ENCODE data around the gene PTCSC3.

PTCSC3 gene

DNA sequence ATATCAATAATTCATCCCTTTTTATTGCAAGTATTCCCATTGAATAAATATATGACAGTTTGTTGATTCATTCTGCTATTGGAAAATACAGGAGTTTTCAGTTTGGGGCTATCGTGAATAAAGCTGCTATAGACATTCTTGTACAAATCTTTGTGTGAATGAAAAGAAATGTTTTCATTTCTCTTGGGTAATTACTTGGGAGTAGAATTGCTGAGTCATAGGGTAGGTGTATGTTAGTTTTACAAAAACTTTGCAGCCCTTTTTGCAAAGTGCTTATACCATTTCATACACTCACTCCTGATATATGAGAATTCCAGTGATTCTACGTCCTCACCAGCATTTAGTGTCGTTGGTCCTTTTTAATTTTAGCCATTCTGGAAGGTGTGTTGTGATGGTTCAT, 6.9 kb upstream of the PTCSC3 start:
- TF ChIP-seq, protein P1, sequence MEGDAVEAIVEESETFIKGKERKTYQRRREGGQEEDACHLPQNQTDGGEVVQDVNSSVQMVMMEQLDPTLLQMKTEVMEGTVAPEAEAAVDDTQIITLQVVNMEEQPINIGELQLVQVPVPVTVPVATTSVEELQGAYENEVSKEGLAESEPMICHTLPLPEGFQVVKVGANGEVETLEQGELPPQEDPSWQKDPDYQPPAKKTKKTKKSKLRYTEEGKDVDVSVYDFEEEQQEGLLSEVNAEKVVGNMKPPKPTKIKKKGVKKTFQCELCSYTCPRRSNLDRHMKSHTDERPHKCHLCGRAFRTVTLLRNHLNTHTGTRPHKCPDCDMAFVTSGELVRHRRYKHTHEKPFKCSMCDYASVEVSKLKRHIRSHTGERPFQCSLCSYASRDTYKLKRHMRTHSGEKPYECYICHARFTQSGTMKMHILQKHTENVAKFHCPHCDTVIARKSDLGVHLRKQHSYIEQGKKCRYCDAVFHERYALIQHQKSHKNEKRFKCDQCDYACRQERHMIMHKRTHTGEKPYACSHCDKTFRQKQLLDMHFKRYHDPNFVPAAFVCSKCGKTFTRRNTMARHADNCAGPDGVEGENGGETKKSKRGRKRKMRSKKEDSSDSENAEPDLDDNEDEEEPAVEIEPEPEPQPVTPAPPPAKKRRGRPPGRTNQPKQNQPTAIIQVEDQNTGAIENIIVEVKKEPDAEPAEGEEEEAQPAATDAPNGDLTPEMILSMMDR (IDR thresholded peaks at IDR 0.05; ENCODE audit: low read depth, low read length, missing control alignments), result no peak
- no peak for DNase-seq (ENCODE audit: extremely low read depth, low read depth)
- H3K4me3 ChIP-seq (replicated peaks; ENCODE audit: low read depth, low read length), result no peak overlapping the region

DNA sequence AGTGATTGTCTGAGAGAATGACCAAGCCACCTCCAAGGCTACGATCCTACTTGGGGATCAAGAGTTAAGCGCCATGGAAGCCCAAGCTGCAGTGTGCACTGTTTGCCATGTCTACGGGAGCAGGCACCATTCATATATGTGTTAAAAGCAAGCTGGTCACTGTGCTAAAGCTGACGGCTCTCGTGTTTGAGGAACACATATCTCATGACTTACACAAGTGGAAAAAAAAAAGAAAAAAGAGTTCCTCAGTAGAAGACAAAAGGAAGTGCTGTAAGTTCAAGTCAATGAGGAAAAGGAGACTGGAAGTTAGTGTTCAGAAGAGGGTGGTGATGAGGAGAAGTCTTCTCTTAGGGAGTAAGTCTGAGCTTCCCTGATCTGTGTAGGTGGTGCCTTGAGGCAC, 4.9 kb upstream of the PTCSC3 start:
- no peak overlapping the region for H3K4me3 ChIP-seq (replicated peaks; ENCODE audit: low read depth, low read length)
- TF ChIP-seq, protein P1 (IDR thresholded peaks at IDR 0.05; ENCODE audit: low read depth, low read length, missing control alignments), result no peak
- no peak for DNase-seq (ENCODE audit: extremely low read depth, low read depth)

DNA sequence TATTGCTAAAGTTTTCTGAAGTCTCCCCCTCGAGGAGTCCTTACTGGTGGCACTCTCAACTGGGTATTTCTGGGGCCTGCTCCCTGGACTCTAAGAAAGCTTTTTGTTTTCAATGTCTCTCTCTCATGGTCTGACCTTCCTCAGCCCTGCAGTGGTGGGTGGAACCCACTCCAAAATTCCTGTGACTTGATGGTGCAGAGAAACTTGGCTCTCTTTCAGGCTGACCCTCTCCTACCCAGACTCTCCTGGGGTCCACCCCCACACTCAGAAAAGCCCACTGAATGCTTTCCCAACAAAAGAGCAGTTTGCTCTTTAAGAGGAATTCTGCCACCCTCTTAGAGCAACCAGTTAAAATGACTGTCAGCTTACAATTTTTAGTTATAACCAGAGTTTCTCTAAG, 967 bp upstream of the PTCSC3 start:
- no peak overlapping the region for H3K4me3 ChIP-seq (replicated peaks; ENCODE audit: low read depth, low read length)
- TF ChIP-seq, protein P1 (IDR thresholded peaks at IDR 0.05; ENCODE audit: low read depth, low read length, missing control alignments), result no peak
- DNase-seq (ENCODE audit: extremely low read depth, low read depth), result no peak

DNA sequence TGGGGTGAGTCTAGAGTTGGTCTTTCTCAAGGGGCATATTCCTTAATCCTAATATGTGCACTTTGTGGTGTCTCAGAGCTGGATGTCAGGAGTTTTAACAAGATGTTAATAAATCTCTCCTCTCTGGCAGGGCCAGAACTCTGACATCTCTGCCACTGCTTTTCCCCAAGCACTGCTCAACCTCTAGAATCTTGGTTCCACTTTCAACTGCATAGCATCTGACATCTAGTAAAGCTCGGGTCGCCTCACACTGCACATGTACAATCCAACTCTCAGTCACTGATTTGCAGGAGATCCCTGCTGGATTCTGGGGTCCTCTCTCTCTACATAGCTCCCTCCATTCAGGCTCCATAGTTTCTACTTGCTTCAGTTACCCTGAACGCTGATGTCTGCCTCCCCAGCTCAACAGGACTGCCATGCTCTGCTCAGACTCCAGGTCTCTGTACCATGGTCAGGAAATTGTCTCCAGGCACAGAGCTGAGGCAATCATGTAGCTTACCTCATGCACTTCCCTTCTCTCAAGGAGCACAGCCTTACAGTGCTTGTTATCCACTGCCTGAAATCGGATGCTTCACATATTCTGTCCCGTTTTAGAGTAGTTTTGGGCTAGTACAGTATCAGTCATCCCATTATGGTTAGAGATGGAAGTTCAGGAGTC, 1.6 kb downstream of the PTCSC3 start:
- no peak overlapping the region for H3K4me3 ChIP-seq (replicated peaks; ENCODE audit: low read depth, low read length)
- DNase-seq (ENCODE audit: extremely low read depth, low read depth), result no peak
- TF ChIP-seq, protein P1 (IDR thresholded peaks at IDR 0.05; ENCODE audit: low read depth, low read length, missing control alignments), result no peak

DNA sequence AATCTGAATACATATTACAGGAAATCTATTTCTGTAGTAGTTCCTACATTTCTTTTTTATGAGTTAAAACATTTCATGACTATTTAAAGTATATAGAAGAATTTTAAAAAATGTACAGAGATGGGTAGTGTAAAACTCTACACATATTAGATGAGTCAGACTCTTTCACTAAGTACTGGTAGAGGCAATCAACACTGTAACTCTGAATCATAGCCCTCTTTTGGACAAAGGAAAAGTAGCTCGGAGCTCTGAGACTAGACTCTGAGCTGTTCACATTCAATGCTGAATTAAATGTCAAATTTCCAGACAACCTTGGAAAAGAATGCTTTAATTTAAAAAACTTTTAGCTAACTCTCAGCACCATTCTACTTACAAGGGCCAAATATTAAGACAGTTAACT, 3.4 kb downstream of the PTCSC3 start:
- no peak for DNase-seq (ENCODE audit: extremely low read depth, low read depth)
- no peak overlapping the region for H3K4me3 ChIP-seq (replicated peaks; ENCODE audit: low read depth, low read length)
- TF ChIP-seq, protein P1 (IDR thresholded peaks at IDR 0.05; ENCODE audit: low read depth, low read length, missing control alignments), result no peak

DNA sequence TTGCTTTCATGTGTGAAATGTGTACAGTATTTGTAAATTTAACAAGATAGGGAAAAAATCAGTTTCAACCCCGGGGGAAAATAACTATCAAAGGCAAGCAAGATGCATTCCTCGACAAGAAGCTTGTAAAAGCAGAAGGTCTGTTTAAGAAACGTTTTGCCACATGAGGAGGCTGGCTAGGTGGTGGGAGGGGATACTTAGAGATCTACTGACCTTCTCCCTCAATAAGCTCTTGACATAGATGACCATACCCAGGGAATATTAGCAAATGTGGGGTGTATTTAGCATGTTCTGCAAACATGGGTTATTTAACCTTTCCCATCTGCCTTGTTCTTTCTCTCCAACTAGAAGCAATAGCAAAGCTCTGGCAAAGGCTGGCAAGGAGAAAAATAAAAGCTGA, 4.9 kb downstream of the PTCSC3 start:
- no peak overlapping the region for H3K4me3 ChIP-seq (replicated peaks; ENCODE audit: low read depth, low read length)
- DNase-seq (ENCODE audit: extremely low read depth, low read depth), result no peak
- TF ChIP-seq, protein P1 (IDR thresholded peaks at IDR 0.05; ENCODE audit: low read depth, low read length, missing control alignments), result no peak

DNA sequence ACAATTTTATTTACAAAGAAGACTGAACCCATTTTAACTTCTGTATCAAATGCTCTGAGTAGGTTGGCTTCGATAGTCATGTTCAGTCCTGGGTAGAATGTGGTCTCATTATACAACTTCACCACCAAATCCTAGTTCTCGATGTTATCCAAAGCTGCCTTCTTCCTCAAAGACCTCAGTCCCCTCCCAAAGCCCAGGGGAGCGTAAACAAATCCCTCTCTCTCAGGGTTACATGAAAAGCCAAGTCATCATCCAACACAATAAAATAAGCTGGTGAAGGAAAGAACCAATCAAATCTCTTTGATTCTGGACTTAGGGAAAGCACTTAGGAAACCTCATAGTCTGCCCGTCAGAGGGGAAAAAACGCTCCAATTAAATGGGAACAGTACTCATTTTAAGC, 9.1 kb downstream of the PTCSC3 start:
- TF ChIP-seq, protein P1 (IDR thresholded peaks at IDR 0.05; ENCODE audit: low read depth, low read length, missing control alignments), result no peak
- no peak overlapping the region for H3K4me3 ChIP-seq (replicated peaks; ENCODE audit: low read depth, low read length)
- DNase-seq (ENCODE audit: extremely low read depth, low read depth), result no peak

Data from HFF-Myc (cell line).